PC-9 (cell line): Measurements from ENCODE around the gene PPRC1.

Source experiments
- EZH2 ChIP-seq: fragments of 200-600 bp; sonication (generic); IDR thresholded peaks from 2 replicates; pipeline ENCODE4 v1.8.0; 2017; ENCODE audit warnings: antibody characterized with exemption, low read depth
- TF ChIP-seq, protein P1 (sequence below): fragments of 200-600 bp; sonication (generic); conservative IDR thresholded peaks from 2 replicates; pipeline ENCODE4 v1.6.1; 2017; ENCODE audit warnings: mixed run types, antibody characterized with exemption, mild to moderate bottlenecking, moderate library complexity

DNA sequence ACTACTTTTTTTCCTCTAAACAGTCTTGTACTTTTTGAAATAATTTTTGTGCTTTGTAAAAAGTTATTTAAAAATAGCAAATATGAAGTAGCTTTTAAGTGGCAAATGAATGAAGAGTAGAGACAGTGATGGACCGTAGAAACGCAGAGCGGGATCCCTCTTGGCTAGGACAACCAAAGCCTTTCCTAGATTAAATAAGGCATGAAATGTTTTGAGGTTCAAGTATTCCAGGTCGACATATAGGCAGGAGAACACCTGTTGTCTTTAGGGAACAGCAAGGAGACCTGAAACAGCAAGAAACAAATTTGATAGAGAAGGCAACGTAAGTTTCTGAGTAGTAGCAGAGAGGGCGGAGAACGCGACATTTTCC is 662 bp upstream of the PPRC1 start:
- TF ChIP-seq, protein P1, sequence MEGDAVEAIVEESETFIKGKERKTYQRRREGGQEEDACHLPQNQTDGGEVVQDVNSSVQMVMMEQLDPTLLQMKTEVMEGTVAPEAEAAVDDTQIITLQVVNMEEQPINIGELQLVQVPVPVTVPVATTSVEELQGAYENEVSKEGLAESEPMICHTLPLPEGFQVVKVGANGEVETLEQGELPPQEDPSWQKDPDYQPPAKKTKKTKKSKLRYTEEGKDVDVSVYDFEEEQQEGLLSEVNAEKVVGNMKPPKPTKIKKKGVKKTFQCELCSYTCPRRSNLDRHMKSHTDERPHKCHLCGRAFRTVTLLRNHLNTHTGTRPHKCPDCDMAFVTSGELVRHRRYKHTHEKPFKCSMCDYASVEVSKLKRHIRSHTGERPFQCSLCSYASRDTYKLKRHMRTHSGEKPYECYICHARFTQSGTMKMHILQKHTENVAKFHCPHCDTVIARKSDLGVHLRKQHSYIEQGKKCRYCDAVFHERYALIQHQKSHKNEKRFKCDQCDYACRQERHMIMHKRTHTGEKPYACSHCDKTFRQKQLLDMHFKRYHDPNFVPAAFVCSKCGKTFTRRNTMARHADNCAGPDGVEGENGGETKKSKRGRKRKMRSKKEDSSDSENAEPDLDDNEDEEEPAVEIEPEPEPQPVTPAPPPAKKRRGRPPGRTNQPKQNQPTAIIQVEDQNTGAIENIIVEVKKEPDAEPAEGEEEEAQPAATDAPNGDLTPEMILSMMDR, result no peak
- TF ChIP-seq EZH2, result no peak
